Thoracic aorta (tissue), 2 donors: ENCODE results near the gene MAST3. TPM values are rescaled to one million over a fixed set of nuclear protein-coding genes. Genes with fewer than 3 reads are reported as not detected.
A peak's percentile ranks its signal among the peaks of the same experiment; 100 is the strongest.
"Not testable (repeated sequence)": the region's sequence is repeated elsewhere in the genome, so short reads cannot be mapped to it uniquely, and the experiment has no call there.

Experiments
- ATAC-seq: fragments of 150-250 bp; one replicate; pipeline ENCODE4 v1.8.0; 2017; ENCODE audit warnings: low read depth; ENCODE audit not compliant: insufficient number of reproducible peaks, low FRiP score
- DNase-seq: peaks from one replicate; pipeline ENCODE4 v3.0.0-alpha.2; 2020; ENCODE audit warnings: low spot score
- H3K27ac ChIP-seq, 2 donors: fragments of 200-600 bp; sonication (generic); 1 replicate in 1 of 2; 2 replicates in 1 of 2; pipeline ENCODE4 v1.5.1; 2016; ENCODE audit warnings: mild to moderate bottlenecking in 2 of 2, moderate library complexity in 2 of 2
- H3K27me3 ChIP-seq: fragments of 200-600 bp; sonication (generic); replicated peaks from 2 replicates; pipeline ENCODE4 v1.6.0; 2016; ENCODE audit warnings: mild to moderate bottlenecking; ENCODE audit not compliant: insufficient read depth
- H3K36me3 ChIP-seq: fragments of 200-600 bp; sonication (generic); one replicate; pipeline ENCODE4 v1.5.1; 2016
- H3K4me1 ChIP-seq, 2 donors: fragments of 200-600 bp; sonication (generic); 1 replicate in 1 of 2; 2 replicates in 1 of 2; pipeline versions ENCODE4 v1.5.1 to v1.6.0; 2016; ENCODE audit warnings: low read depth in 2 of 2, mild to moderate bottlenecking in 1 of 2; ENCODE audit not compliant: control insufficient read depth in 1 of 2
- H3K4me3 ChIP-seq: fragments of 200-600 bp; sonication (generic); 2 replicates; pipeline ENCODE4 v1.5.1; 2016; ENCODE audit warnings: mild to moderate bottlenecking
- H3K9me3 ChIP-seq: fragments of 200-600 bp; sonication (generic); 2 replicates; pipeline ENCODE4 v1.5.1; 2016
- CTCF ChIP-seq: fragments of 200-600 bp; sonication (generic); IDR thresholded peaks from one replicate; pipeline ENCODE4 v1.5.1; 2019; ENCODE audit warnings: antibody characterized with exemption
- total RNA-seq, 2 donors: library from RNA; depleted of rRNA; stranded (reverse); fragments of >200 nt; gene quantifications; one replicate each; pipeline versions ENCODE4 v1.1.0 to v1.2.3, GENCODE V29; 2016

The MAST3 gene
- total RNA-seq, 2 donors from 2014 or later: 18.7 to 27.8 TPM

- no peak for TF ChIP-seq CTCF
- Histone ChIP-seq H3K4me3 (no peak overlapping the region), H3K27me3 (no peaks in the 10 kb centered on the region), H3K9me3 (no peaks in the 10 kb centered on the region), H3K27ac (no peak overlapping the region), H3K36me3 (no peaks in the 10 kb centered on the region), H3K4me1 (peaks cover 20 to 45% of the 10 kb centered on the region in 2 donors)
- no peak for ATAC-seq
- no peak for DNase-seq
Measured at GRCh38 chr19:18155095-18156087, 57.8 kb downstream of the MAST3 start.

- ATAC-seq (no peak), DNase-seq (no peak)
- H3K27ac ChIP-seq: peak overlapping the region in 1 of 2 donors; percentile 66
- TF ChIP-seq CTCF: no peak
- no peak overlapping the region for H3K4me3 ChIP-seq
- peaks cover 24 to 51% of the 10 kb centered on the region in 2 donors for H3K4me1 ChIP-seq
- H3K9me3 ChIP-seq: no peaks in the 10 kb centered on the region
- H3K27me3 ChIP-seq: no peaks in the 10 kb centered on the region
- no peaks in the 10 kb centered on the region for H3K36me3 ChIP-seq
Measured at GRCh38 chr19:18156268-18156667, 58.7 kb downstream of the MAST3 start.

GRCh38 chr19:18156841-18157464, 59.4 kb downstream of the MAST3 start:
- peak overlapping the region; percentile 2 to 66 for H3K27ac ChIP-seq
- H3K4me1 ChIP-seq: peaks cover 24 to 49% of the 10 kb centered on the region in 2 donors
- H3K4me3 ChIP-seq: peak overlapping the region; percentile 11
- no peaks in the 10 kb centered on the region for H3K27me3 ChIP-seq
- H3K36me3 ChIP-seq: peaks cover under 1% of the 10 kb centered on the region
- TF ChIP-seq CTCF: no peak
- ATAC-seq: no peak
- no peaks in the 10 kb centered on the region for H3K9me3 ChIP-seq
- no peak for DNase-seq

GRCh38 chr19:18157465-18158063, 60.0 kb downstream of the MAST3 start:
- Histone ChIP-seq H3K36me3 (peaks cover 4% of the 10 kb centered on the region), H3K4me1 (peaks cover 24 to 48% of the 10 kb centered on the region in 2 donors), H3K4me3 (no peak overlapping the region), H3K9me3 (no peaks in the 10 kb centered on the region), H3K27ac (peak overlapping the region; percentile 2 to 66), H3K27me3 (no peaks in the 10 kb centered on the region)
- no peak for TF ChIP-seq CTCF
- DNase-seq: no peak
- no peak for ATAC-seq

- H3K27ac ChIP-seq: no peak overlapping the region
- H3K4me1 ChIP-seq: peaks cover 24 to 47% of the 10 kb centered on the region in 2 donors
- no peak for TF ChIP-seq CTCF
Measured at GRCh38 chr19:18158467-18158866, 60.9 kb downstream of the MAST3 start.

GRCh38 chr19:18159059-18159616, 61.6 kb downstream of the MAST3 start:
- not testable (repeated sequence) for ATAC-seq, DNase-seq, H3K27me3 ChIP-seq, H3K27ac ChIP-seq, H3K9me3 ChIP-seq, H3K4me3 ChIP-seq
- H3K36me3 ChIP-seq: peaks cover 14% of the 10 kb centered on the region
- H3K4me1 ChIP-seq: peaks cover 18 to 40% of the 10 kb centered on the region in 2 donors

More at GRCh38 chr19:18158467-18158866, 60.9 kb downstream of the MAST3 start:
- DNase-seq: no peak
- no peaks in the 10 kb centered on the region for H3K9me3 ChIP-seq
- no peak for ATAC-seq
- peaks cover 12% of the 10 kb centered on the region for H3K36me3 ChIP-seq
- no peaks in the 10 kb centered on the region for H3K27me3 ChIP-seq
- H3K4me3 ChIP-seq: no peak overlapping the region
